Ovary (tissue), 9 donors: ENCODE measurements around the gene ARHGAP1. TPM values are rescaled to one million over a fixed set of nuclear protein-coding genes. Genes with fewer than 3 reads are reported as not detected.

Source experiments
- DNase-seq, 5 donors: peaks; one replicate each; pipeline ENCODE4 v3.0.0-alpha.2; 2019 to 2020
- H3K27ac ChIP-seq, 2 donors: fragments of 200-600 bp; one replicate each; pipeline versions ENCODE4 v1.5.1 to v1.8.0; 2019 to 2022
- H3K27me3 ChIP-seq: fragments of 200-600 bp; one replicate; pipeline ENCODE4 v1.8.0; 2022
- H3K36me3 ChIP-seq: fragments of 200-600 bp; sonication (generic); one replicate; pipeline ENCODE4 v1.5.1; 2019
- H3K4me1 ChIP-seq: one replicate; pipeline ENCODE4 v1.8.1; 2013; ENCODE audit warnings: mild to moderate bottlenecking, moderate library complexity; ENCODE audit not compliant: insufficient read depth
- H3K4me3 ChIP-seq: fragments of 200-600 bp; sonication (generic); one replicate; pipeline ENCODE4 v1.5.1; 2017
- H3K9me3 ChIP-seq, 2 donors: fragments of 200-600 bp in 1 of 2; sonication (generic) in 1 of 2; one replicate each; pipeline versions ENCODE4 v1.5.1 to v1.8.1; 2013 to 2019; ENCODE audit warnings: mild to moderate bottlenecking in 1 of 2, moderate library complexity in 1 of 2
- CTCF ChIP-seq, 3 donors: fragments of 450-650 bp in 2 of 3; fragments of 200-600 bp in 1 of 3; IDR thresholded peaks; one replicate each; pipeline versions ENCODE4 v1.5.1 to v1.8.0; 2016 to 2022; ENCODE audit warnings: antibody characterized with exemption in 3 of 3, mild to moderate bottlenecking in 1 of 3
- EP300 ChIP-seq: sonication (generic); formaldehyde crosslinking; IDR thresholded peaks from one replicate; pipeline ENCODE4 v1.6.1; 2017; ENCODE audit warnings: antibody characterized with exemption
- POLR2A ChIP-seq: fragments of 450-650 bp; IDR thresholded peaks from one replicate; pipeline ENCODE4 v1.6.1; 2017; ENCODE audit warnings: antibody characterized with exemption, mild to moderate bottlenecking, moderate library complexity
- WGBS, 3 donors: extraction: QIAGEN DNeasy Blood & Tissue Kit in 1 of 3; methylation state at CpG; one replicate each; pipeline versions ENCODE4 v1.1.5 to v1.1.7; 2013 to 2017; 5-methylcytosine and 5-hydroxymethylcytosine counted together
- intact Hi-C, 4 donors: fragments of 100-400 bp; cut with DNase I; formaldehyde crosslinking; loops; one replicate each; pipeline versions ENCODE4 v1.11.0 to v1.15.1; 2022 to 2023
- polyA plus RNA-seq, 2 donors: library from polyadenylated mRNA; stranded (reverse); fragments of 200-250 nt in 1 of 2; fragments of 350-450 nt in 1 of 2; fragmentation: Illumina TruSeq in 1 of 2; extraction: RNeasy Lipid Tissue Mini Kit (QIAGEN cat#74804) in 1 of 2; gene quantifications; one replicate each; pipeline ENCODE4 v1.2.3, GENCODE V29; 2013 to 2014
- total RNA-seq, 7 donors: library from RNA; depleted of rRNA in 2 of 7; stranded (reverse); fragments of >200 nt in 2 of 7; fragmentation: NEBNext Ultra II Directional in 3 of 7; extraction: Animal tissue kit (Norgen Biotek cat#: 25700) in 3 of 7; gene quantifications; one replicate each; pipeline versions ENCODE4 v1.1.0 to v1.2.4, GENCODE V29; 2016 to 2023
- donor health status: DM: no; HTN: no; CAD: no; lungs with moderate emphysema.
- donor health status: DM: no; HTN: no; CAD: no.
- donor health status: Bipolar disorder and iron deficiency.
- donor health status: DM: yes; HTN: yes; CAD: no.
- donor health status: DM: no; HTN: no; CAD: no.
- donor health status: DM: yes; HTN: yes; CAD: no.

The ARHGAP1 gene
- total and polyA plus RNA-seq, 9 donors, result 24.1 to 95.9 (median 73.3) TPM

- WGBS, 3 donors, result 66 to 71% (median 67%) methylated on average over 15 of the region's 15 CpGs
- DNase-seq, result no peak
- Histone ChIP-seq H3K27me3 (no peaks in the 10 kb centered on the region), H3K9me3 (no peaks in the 10 kb centered on the region), H3K27ac (no peak overlapping the region), H3K4me1 (no peaks in the 10 kb centered on the region), H3K36me3 (no peaks in the 10 kb centered on the region), H3K4me3 (no peak overlapping the region)
- intact Hi-C loops, result no loop called here
- TF ChIP-seq POLR2A (no peak), CTCF (IDR thresholded peaks at IDR 0.05) (no peak), EP300 (no peak)
Measured at GRCh38 chr11:46686886-46687795, 13.3 kb downstream of the ARHGAP1 start.

- intact Hi-C loops, result no loop called here
- no peaks in the 10 kb centered on the region for H3K4me1 ChIP-seq
- TF ChIP-seq POLR2A, result no peak
- TF ChIP-seq CTCF (IDR thresholded peaks at IDR 0.05), result no peak
- no peak for TF ChIP-seq EP300
- no peak overlapping the region for H3K27ac ChIP-seq
- no peaks in the 10 kb centered on the region for H3K27me3 ChIP-seq
- H3K4me3 ChIP-seq, result no peak overlapping the region
- H3K9me3 ChIP-seq, result no peaks in the 10 kb centered on the region
- no peaks in the 10 kb centered on the region for H3K36me3 ChIP-seq
- DNase-seq, result no peak
- 48 to 62% (median 58%) methylated on average over 3 of the region's 3 CpGs for WGBS, 3 donors
Measured at GRCh38 chr11:46684367-46684766, 16.1 kb downstream of the ARHGAP1 start.

DNA sequence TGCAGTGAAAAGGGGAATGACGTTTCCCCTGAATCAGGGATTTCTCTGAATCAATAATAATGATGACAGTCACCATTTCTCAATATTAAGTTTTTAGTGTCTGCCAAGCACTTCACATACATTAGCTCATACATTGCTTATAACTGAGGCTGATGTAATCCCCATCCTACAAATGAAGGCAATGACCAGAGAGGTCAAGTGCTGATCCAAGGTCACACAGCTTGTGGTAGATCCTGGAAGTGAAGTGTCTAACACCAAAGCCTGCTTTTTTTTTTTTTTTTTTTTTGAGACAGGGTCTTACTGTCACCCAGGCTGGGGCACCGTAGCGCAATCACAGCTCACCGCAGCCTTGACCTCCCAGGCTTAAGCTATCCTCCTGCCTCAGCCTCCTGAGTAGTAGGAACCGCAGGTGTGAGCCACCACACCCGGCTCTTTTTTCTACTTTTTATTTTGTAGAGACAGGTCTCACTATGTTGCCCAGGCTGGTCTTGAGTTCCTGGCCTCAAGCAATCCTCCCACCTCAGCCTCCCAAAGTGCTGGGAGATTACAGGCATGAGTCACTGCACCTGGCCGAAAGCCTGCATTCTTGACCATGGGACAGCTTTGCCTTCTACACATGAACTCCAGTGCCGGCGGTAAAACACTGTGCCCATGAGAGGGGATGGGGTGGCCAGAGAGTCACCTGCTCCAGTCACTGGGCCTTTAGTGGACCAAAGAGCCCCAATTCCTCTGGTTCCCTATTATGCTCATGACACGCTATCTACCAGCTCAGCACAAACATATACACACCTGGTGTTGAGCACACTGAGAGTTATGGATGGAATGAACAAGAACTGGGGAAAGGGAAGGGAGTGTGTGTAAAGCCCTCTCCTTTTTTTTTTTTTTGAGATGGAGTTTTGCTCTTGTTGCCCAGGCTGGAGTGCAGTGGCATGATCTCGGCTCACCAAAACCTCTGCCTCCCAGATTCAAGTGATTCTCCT, 17.4 kb downstream of the ARHGAP1 start:
- intact Hi-C loops, result no loop called here
- no peaks in the 10 kb centered on the region for H3K27me3 ChIP-seq
- H3K4me1 ChIP-seq, result no peaks in the 10 kb centered on the region
- 78 to 90% (median 87%) methylated on average over 11 of the region's 11 CpGs for WGBS, 3 donors
- H3K36me3 ChIP-seq, result no peaks in the 10 kb centered on the region
- TF ChIP-seq CTCF (IDR thresholded peaks at IDR 0.05) (no peak), POLR2A (no peak), EP300 (no peak)
- DNase-seq, result no peak
- H3K4me3 ChIP-seq, result no peak overlapping the region
- H3K27ac ChIP-seq, result no peak overlapping the region
- H3K9me3 ChIP-seq, result no peaks in the 10 kb centered on the region

GRCh38 chr11:46681814-46682213, 18.6 kb downstream of the ARHGAP1 start:
- no peak for DNase-seq
- H3K27ac ChIP-seq, result no peak overlapping the region
- no peaks in the 10 kb centered on the region for H3K9me3 ChIP-seq
- no peak for TF ChIP-seq EP300
- TF ChIP-seq POLR2A, result no peak
- TF ChIP-seq CTCF (IDR thresholded peaks at IDR 0.05), result no peak
- H3K4me3 ChIP-seq, result no peak overlapping the region
- H3K36me3 ChIP-seq, result no peaks in the 10 kb centered on the region
- no peaks in the 10 kb centered on the region for H3K4me1 ChIP-seq
- intact Hi-C loops, result no loop called here
- 87 to 95% (median 91%) methylated on average over 11 of the region's 11 CpGs for WGBS, 3 donors
- H3K27me3 ChIP-seq, result no peaks in the 10 kb centered on the region
